HFFc6 (cell line): ENCODE data around the gene ZNF784. TPM values are rescaled to one million over a fixed set of nuclear protein-coding genes. Genes with fewer than 3 reads are reported as not detected.
"Not testable (repeated sequence)": the region's sequence is repeated elsewhere in the genome, so short reads cannot be mapped to it uniquely, and the experiment has no call there.

ENCODE experiments used
- DNase-seq: peaks from one replicate; pipeline ENCODE4 v3.0.0-alpha.2; 2018
- H3K27ac Mint-ChIP-seq: 2 replicates; pipeline ENCODE4 v1.8.0; 2020; ENCODE audit warnings: mild to moderate bottlenecking, mixed read lengths
- H3K27me3 Mint-ChIP-seq: 2 replicates; pipeline ENCODE4 v1.8.0; 2021; ENCODE audit warnings: mild to moderate bottlenecking, moderate library complexity, mixed read lengths; ENCODE audit not compliant: insufficient read depth
- H3K36me3 Mint-ChIP-seq: 2 replicates; pipeline ENCODE4 v1.8.0; 2021; ENCODE audit warnings: low read depth, mixed read lengths
- H3K4me1 Mint-ChIP-seq: 2 replicates; pipeline ENCODE4 v1.8.0; 2020; ENCODE audit warnings: low read depth, mixed read lengths
- H3K4me3 Mint-ChIP-seq: 2 replicates; pipeline ENCODE4 v1.8.0; 2020; ENCODE audit warnings: mild to moderate bottlenecking, moderate library complexity, mixed read lengths
- H3K9me3 Mint-ChIP-seq: 2 replicates; pipeline ENCODE4 v1.8.0; 2020; ENCODE audit warnings: mild to moderate bottlenecking, mixed read lengths
- CTCF ChIP-seq: fragments of 200-600 bp; sonication (generic); IDR thresholded peaks from 2 replicates; pipeline ENCODE4 v1.5.0; 2021; ENCODE audit warnings: antibody characterized with exemption, mild to moderate bottlenecking
- total RNA-seq, 6 experiments: library from RNA; stranded (reverse); fragmentation: NEBNext Ultra II Directional; extraction: Animal tissue kit (Norgen Biotek cat#: 25700); gene quantifications; 2 replicates in 1 of 6; 3 replicates in 5 of 6; pipeline ENCODE4 v1.2.3, GENCODE V29; 2021

ZNF784 gene
- total RNA-seq, 6 experiments from 2014 or later = 4.6 to 5.3 (median 4.8) TPM

- Mint-ChIP-seq H3K9me3 (no peaks in the 10 kb centered on the region), H3K4me3 (no peak overlapping the region), H3K36me3 (peaks cover 22% of the 10 kb centered on the region), H3K4me1 (peaks cover 14% of the 10 kb centered on the region), H3K27me3 (peaks cover 4% of the 10 kb centered on the region), H3K27ac (no peak overlapping the region)
- TF ChIP-seq CTCF = no peak
- no peak for DNase-seq
Measured at GRCh38 chr19:55578031-55578760, 46.2 kb downstream of the ZNF784 start.

- Mint-ChIP-seq H3K4me3 (no peak overlapping the region), H3K36me3 (peaks cover 22% of the 10 kb centered on the region), H3K9me3 (no peaks in the 10 kb centered on the region), H3K4me1 (peaks cover 9% of the 10 kb centered on the region), H3K27me3 (peaks cover 4% of the 10 kb centered on the region), H3K27ac (no peak overlapping the region)
- no peak for TF ChIP-seq CTCF
- DNase-seq = no peak
Measured at GRCh38 chr19:55576746-55577145, 47.6 kb downstream of the ZNF784 start.

GRCh38 chr19:55573929-55574328 lies 50.4 kb downstream of the ZNF784 start:
- peaks cover 16% of the 10 kb centered on the region; the same call in 1 of the 2 replicates for H3K36me3 Mint-ChIP-seq
- not testable (repeated sequence) for H3K4me3 Mint-ChIP-seq, H3K9me3 Mint-ChIP-seq

More at GRCh38 chr19:55573929-55574328, 50.4 kb downstream of the ZNF784 start:
- H3K27me3 Mint-ChIP-seq, H3K4me1 Mint-ChIP-seq, H3K27ac Mint-ChIP-seq, DNase-seq: not testable (repeated sequence)

Other genes with a start within 250 kb of the ZNF784 start
- gene TMEM190, start 247.7 kb downstream of the ZNF784 start, total RNA-seq = 1 to 10 TPM in 1 of 6 experiments, under 1 TPM in 2, not detected in 3; 0.33 to 1.1 (median 0.61) TPM
- 1 to 10 TPM in 2 of 6 experiments, under 1 TPM in 4; 0.26 to 2.4 (median 0.64) TPM for gene TMEM238, start 240.3 kb downstream of the ZNF784 start, total RNA-seq
- 1,000 to 10,000 TPM; 2,082 to 2,537 (median 2,362) TPM for gene RPL28, start 238.6 kb downstream of the ZNF784 start, total RNA-seq
- gene UBE2S, start 216.8 kb downstream of the ZNF784 start, total RNA-seq = 100 to 1,000 TPM; 181 to 356 (median 309) TPM
- not detected for gene SHISA7, start 181.3 kb downstream of the ZNF784 start, total RNA-seq
- gene ISOC2, start 162.9 kb downstream of the ZNF784 start, total RNA-seq = 10 to 100 TPM; 60.1 to 81.4 (median 66.8) TPM
- gene C19orf85, start 159.8 kb downstream of the ZNF784 start, total RNA-seq = not detected
- 10 to 100 TPM in 2 of 6 experiments, 1 to 10 TPM in 4; 8.6 to 11.3 (median 9.5) TPM for gene ZNF628, start 147.9 kb downstream of the ZNF784 start, total RNA-seq
- gene NAT14, start 139.4 kb downstream of the ZNF784 start, total RNA-seq = 10 to 100 TPM; 53.3 to 72.0 (median 61.3) TPM
- gene SSC5D, start 136.1 kb downstream of the ZNF784 start, total RNA-seq = 10 to 100 TPM; 47.7 to 59.9 (median 51.9) TPM
- gene SBK2, start 87.4 kb downstream of the ZNF784 start, total RNA-seq = not detected
- gene SBK3, start 79.0 kb downstream of the ZNF784 start, total RNA-seq = not detected
- gene ZNF579, start 43.7 kb downstream of the ZNF784 start, total RNA-seq = 10 to 100 TPM; 19.0 to 24.3 (median 22.0) TPM
- 10 to 100 TPM in 5 of 6 experiments, 1 to 10 TPM in 1; 9.9 to 13.1 (median 11.9) TPM for gene FIZ1, start 25.0 kb downstream of the ZNF784 start, total RNA-seq
- 10 to 100 TPM in 5 of 6 experiments, 1 to 10 TPM in 1; 9.3 to 12.0 (median 10.7) TPM for gene ZNF524, start 24.3 kb downstream of the ZNF784 start, total RNA-seq
- gene ZNF865, start 18.9 kb downstream of the ZNF784 start, total RNA-seq = 10 to 100 TPM; 13.3 to 14.1 (median 13.8) TPM
- gene ZNF580, start 16.4 kb upstream of the ZNF784 start, total RNA-seq = 10 to 100 TPM; 51.0 to 60.5 (median 57.7) TPM
- gene ZNF581, start 19.1 kb upstream of the ZNF784 start, total RNA-seq = 10 to 100 TPM; 20.1 to 25.8 (median 21.9) TPM
- gene CCDC106, start 23.6 kb upstream of the ZNF784 start, total RNA-seq = 10 to 100 TPM; 12.9 to 17.4 (median 14.0) TPM
- 100 to 1,000 TPM; 212 to 241 (median 226) TPM for gene U2AF2, start 30.5 kb upstream of the ZNF784 start, total RNA-seq
- gene EPN1, start 50.7 kb upstream of the ZNF784 start, total RNA-seq = 100 to 1,000 TPM; 176 to 191 (median 185) TPM
- not detected for gene NLRP9, start 113.8 kb upstream of the ZNF784 start, total RNA-seq
- gene RFPL4A, start 134.5 kb upstream of the ZNF784 start, total RNA-seq = not detected
- gene RFPL4AL1, start 144.6 kb upstream of the ZNF784 start, total RNA-seq = under 1 TPM in 1 of 6 experiments, not detected in 5; 0.23 TPM
- under 1 TPM in 3 of 6 experiments, not detected in 3; 0.05 to 0.11 (median 0.05) TPM for gene NLRP11, start 207.4 kb upstream of the ZNF784 start, total RNA-seq
- gene NLRP4, start 212.0 kb upstream of the ZNF784 start, total RNA-seq = not detected